DND-41 (cell line): ENCODE measurements around the gene RFX1.

Source experiments
- ATAC-seq: fragments of 200-7000 bp; cut with Tn5 transposase; 3 replicates; pipeline ENCODE4 v1.9.1; 2021; ENCODE audit warnings: low read depth; ENCODE audit not compliant: insufficient read depth
- DNase-seq: peaks from one replicate; pipeline ENCODE4 v3.0.0-alpha.2; 2020
- H2AFZ ChIP-seq: 2 replicates; pipeline ENCODE4 v1.6.0; 2012; ENCODE audit warnings: low read depth, low read length
- H3K27ac ChIP-seq: 2 replicates; pipeline ENCODE4 v1.5.1; 2012; ENCODE audit warnings: low read length, inconsistent platforms
- H3K27me3 ChIP-seq: fragments of 200-600 bp; sonication (generic); 2 replicates; pipeline ENCODE4 v1.6.0; 2012; ENCODE audit warnings: low read length, mild to moderate bottlenecking, inconsistent platforms; ENCODE audit not compliant: insufficient read depth, poor library complexity
- H3K36me3 ChIP-seq: 2 replicates; pipeline ENCODE4 v1.5.1; 2012; ENCODE audit warnings: low read length, inconsistent platforms; ENCODE audit not compliant: insufficient read depth
- H3K4me1 ChIP-seq: 2 replicates; pipeline ENCODE4 v1.5.1; 2012; ENCODE audit warnings: mild to moderate bottlenecking, low read length; ENCODE audit not compliant: insufficient read depth
- H3K4me2 ChIP-seq: 2 replicates; pipeline ENCODE4 v1.6.0; 2012; ENCODE audit warnings: mild to moderate bottlenecking, moderate library complexity, low read length, inconsistent platforms; ENCODE audit not compliant: insufficient read depth
- H3K4me3 ChIP-seq, 2 experiments: fragments of 200-600 bp in 1 of 2; shearing (Covaris generic) in 1 of 2; 2 replicates each; pipeline ENCODE4 v1.5.1; 2012 to 2016; ENCODE audit warnings: inconsistent platforms in 2 of 2, low read length in 2 of 2, mild to moderate bottlenecking in 2 of 2, low read depth in 1 of 2, moderate library complexity in 1 of 2
- H3K79me2 ChIP-seq: 2 replicates; pipeline ENCODE4 v1.6.0; 2012; ENCODE audit warnings: low read length, inconsistent platforms; ENCODE audit not compliant: insufficient read depth
- H3K9ac ChIP-seq: 2 replicates; pipeline ENCODE4 v1.6.0; 2012; ENCODE audit warnings: low read depth, mild to moderate bottlenecking, inconsistent platforms, low read length, moderate library complexity
- H3K9me3 ChIP-seq: 2 replicates; pipeline ENCODE4 v1.5.1; 2012; ENCODE audit warnings: low read length, moderate library complexity, mild to moderate bottlenecking, inconsistent platforms; ENCODE audit not compliant: insufficient read depth, severe bottlenecking
- H4K20me1 ChIP-seq: 2 replicates; pipeline ENCODE4 v1.6.0; 2012; ENCODE audit warnings: low read length; ENCODE audit not compliant: insufficient read depth
- EZH2 ChIP-seq: IDR thresholded peaks from 3 replicates; pipeline ENCODE4 v1.6.1; 2012; ENCODE audit warnings: borderline replicate concordance, low read depth, mild to moderate bottlenecking, moderate library complexity, low read length, inconsistent platforms; ENCODE audit not compliant: severe bottlenecking
- TF ChIP-seq, protein P1 (sequence below): IDR thresholded peaks from 2 replicates; pipeline ENCODE4 v1.5.1; 2012; ENCODE audit warnings: borderline replicate concordance, low read length, moderate library complexity, mild to moderate bottlenecking; ENCODE audit not compliant: poor library complexity, severe bottlenecking; ENCODE audit errors: extremely low read depth

The RFX1 gene

GRCh38 chr19:13952154-13952930 is 53.8 kb downstream of the RFX1 start, which contains the start of gene DCAF15:
TSS of gene DCAF15 (plus strand) at chr19:13952509. CDS start at chr19:13952513, 4 bp downstream.
- DNase-seq = peak; percentile 100
- peak within 1 kb of the TSS; percentile 92 for H3K27ac ChIP-seq
- H3K79me2 ChIP-seq = peaks cover 33% of the 10 kb centered on the region
- no peaks in the 10 kb centered on the region for H3K9me3 ChIP-seq
- H3K4me1 ChIP-seq = peaks cover 23% of the 10 kb centered on the region
- no peak for TF ChIP-seq EZH2
- TF ChIP-seq, protein P1, sequence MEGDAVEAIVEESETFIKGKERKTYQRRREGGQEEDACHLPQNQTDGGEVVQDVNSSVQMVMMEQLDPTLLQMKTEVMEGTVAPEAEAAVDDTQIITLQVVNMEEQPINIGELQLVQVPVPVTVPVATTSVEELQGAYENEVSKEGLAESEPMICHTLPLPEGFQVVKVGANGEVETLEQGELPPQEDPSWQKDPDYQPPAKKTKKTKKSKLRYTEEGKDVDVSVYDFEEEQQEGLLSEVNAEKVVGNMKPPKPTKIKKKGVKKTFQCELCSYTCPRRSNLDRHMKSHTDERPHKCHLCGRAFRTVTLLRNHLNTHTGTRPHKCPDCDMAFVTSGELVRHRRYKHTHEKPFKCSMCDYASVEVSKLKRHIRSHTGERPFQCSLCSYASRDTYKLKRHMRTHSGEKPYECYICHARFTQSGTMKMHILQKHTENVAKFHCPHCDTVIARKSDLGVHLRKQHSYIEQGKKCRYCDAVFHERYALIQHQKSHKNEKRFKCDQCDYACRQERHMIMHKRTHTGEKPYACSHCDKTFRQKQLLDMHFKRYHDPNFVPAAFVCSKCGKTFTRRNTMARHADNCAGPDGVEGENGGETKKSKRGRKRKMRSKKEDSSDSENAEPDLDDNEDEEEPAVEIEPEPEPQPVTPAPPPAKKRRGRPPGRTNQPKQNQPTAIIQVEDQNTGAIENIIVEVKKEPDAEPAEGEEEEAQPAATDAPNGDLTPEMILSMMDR = no peak
- peak within 1 kb of the TSS; percentile 99 for H3K4me2 ChIP-seq
- peak within 1 kb of the TSS; percentile 83 for H2AFZ ChIP-seq
- ATAC-seq = peak; percentile 97
- peak within 1 kb of the TSS; percentile 77 for H3K9ac ChIP-seq
- peaks cover 41% of the 10 kb centered on the region for H3K36me3 ChIP-seq
- H3K4me3 ChIP-seq = peak within 1 kb of the TSS; percentile 70 to 83; a peak in 3 of 4 replicates
- peaks cover 28% of the 10 kb centered on the region for H4K20me1 ChIP-seq
- no peaks in the 10 kb centered on the region for H3K27me3 ChIP-seq

DNA sequence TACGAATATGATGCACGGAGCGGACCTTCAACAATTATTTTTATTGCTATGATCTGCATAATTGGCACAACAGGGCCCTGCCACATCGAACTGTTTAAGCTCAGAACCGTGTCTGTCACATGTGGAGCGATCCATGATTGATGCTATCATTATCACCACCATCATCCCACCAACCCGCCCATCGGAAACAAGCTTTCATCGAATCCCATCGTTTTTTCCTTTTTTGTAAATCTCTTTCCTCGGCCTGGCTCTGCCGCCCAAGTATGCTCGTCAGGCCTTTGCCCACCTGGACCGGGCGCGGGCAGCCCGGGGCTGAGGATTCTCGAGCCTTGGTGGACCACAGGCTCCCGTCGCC is 54.3 kb downstream of the RFX1 start:
- peaks cover 36% of the 10 kb centered on the region for H3K36me3 ChIP-seq
- peak; percentile 6 for ATAC-seq
- H3K4me3 ChIP-seq = peak overlapping the region; percentile 23 to 68; a peak in 3 of 4 replicates
- H3K9ac ChIP-seq = peak overlapping the region; percentile 36
- TF ChIP-seq EZH2 = no peak
- TF ChIP-seq, protein P1 = no peak
- H3K79me2 ChIP-seq = peaks cover 33% of the 10 kb centered on the region
- H4K20me1 ChIP-seq = peaks cover 28% of the 10 kb centered on the region
- peak overlapping the region; percentile 99 for H3K4me2 ChIP-seq
- no peaks in the 10 kb centered on the region for H3K27me3 ChIP-seq
- DNase-seq = no peak
- peak overlapping the region; percentile 83 for H2AFZ ChIP-seq
- H3K4me1 ChIP-seq = peaks cover 23% of the 10 kb centered on the region
- no peak overlapping the region for H3K27ac ChIP-seq
- H3K9me3 ChIP-seq = no peaks in the 10 kb centered on the region

GRCh38 chr19:13951043-13951442 is 55.1 kb downstream of the RFX1 start:
- no peak for TF ChIP-seq EZH2
- TF ChIP-seq, protein P1 = no peak
- DNase-seq (no peak), ATAC-seq (no peak)
- Histone ChIP-seq H3K9me3 (no peaks in the 10 kb centered on the region), H3K27me3 (no peaks in the 10 kb centered on the region), H3K27ac (no peak overlapping the region), H3K4me3 (no peak overlapping the region), H3K4me2 (no peak overlapping the region), H3K36me3 (peaks cover 28% of the 10 kb centered on the region), H2AFZ (no peak overlapping the region), H3K9ac (no peak overlapping the region), H3K4me1 (peaks cover 23% of the 10 kb centered on the region), H3K79me2 (peaks cover 33% of the 10 kb centered on the region), H4K20me1 (peaks cover 23% of the 10 kb centered on the region)

- no peak overlapping the region for H3K9ac ChIP-seq
- DNase-seq = no peak
- peaks cover 2% of the 10 kb centered on the region for H3K4me1 ChIP-seq
- no peak overlapping the region for H2AFZ ChIP-seq
- no peaks in the 10 kb centered on the region for H4K20me1 ChIP-seq
- no peak for ATAC-seq
- H3K9me3 ChIP-seq = no peaks in the 10 kb centered on the region
- no peaks in the 10 kb centered on the region for H3K79me2 ChIP-seq
- H3K4me3 ChIP-seq = no peak overlapping the region
- TF ChIP-seq EZH2 = no peak
- H3K36me3 ChIP-seq = no peaks in the 10 kb centered on the region
- no peak overlapping the region for H3K4me2 ChIP-seq
- no peaks in the 10 kb centered on the region for H3K27me3 ChIP-seq
- H3K27ac ChIP-seq = no peak overlapping the region
These were observed 59.7 kb downstream of the RFX1 start for GRCh38 chr19:13946414-13946813.
